GM23338 (cell line): ENCODE data around the gene FMO1. TPM values are rescaled to one million over a fixed set of nuclear protein-coding genes. Genes with fewer than 3 reads are reported as not detected.

Experiments used
- ATAC-seq: fragments of 200-7000 bp; cut with Tn5 transposase; 3 replicates; pipeline ENCODE4 v1.9.1; 2020
- DNase-seq: peaks from one replicate; pipeline ENCODE4 v3.0.0-alpha.2; 2015; ENCODE audit warnings: low spot score
- H2AFZ ChIP-seq: fragments of 200-600 bp; sonication (generic); 2 replicates; pipeline ENCODE4 v1.8.0; 2016; ENCODE audit warnings: antibody characterized with exemption, mild to moderate bottlenecking, moderate library complexity
- H3F3A ChIP-seq: fragments of 200-600 bp; sonication (generic); replicated peaks from 2 replicates; pipeline ENCODE4 v1.8.0; 2017; ENCODE audit warnings: antibody characterized with exemption, mixed run types, low read depth
- H3K27ac ChIP-seq: fragments of 200-600 bp; sonication (generic); 2 replicates; pipeline ENCODE4 v1.6.1; 2016; ENCODE audit warnings: low read depth
- H3K27me3 ChIP-seq: fragments of 200-600 bp; sonication (generic); 2 replicates; pipeline ENCODE4 v1.8.0; 2016; ENCODE audit warnings: mild to moderate bottlenecking, mixed run types, moderate library complexity; ENCODE audit not compliant: insufficient read depth
- H3K36me3 ChIP-seq: fragments of 200-600 bp; sonication (generic); 2 replicates; pipeline ENCODE4 v1.8.0; 2016; ENCODE audit warnings: mild to moderate bottlenecking; ENCODE audit not compliant: insufficient read depth
- H3K4me1 ChIP-seq: fragments of 200-600 bp; sonication (generic); 2 replicates; pipeline ENCODE4 v1.8.0; 2016; ENCODE audit warnings: mild to moderate bottlenecking, moderate library complexity; ENCODE audit not compliant: insufficient read depth
- H3K4me2 ChIP-seq: fragments of 200-600 bp; sonication (generic); 2 replicates; pipeline ENCODE4 v1.7.1; 2017; ENCODE audit warnings: mixed run types
- H3K4me3 ChIP-seq: fragments of 200-600 bp; sonication (generic); 2 replicates; pipeline ENCODE4 v1.6.1; 2016; ENCODE audit warnings: mixed run types
- H3K79me2 ChIP-seq: fragments of 200-600 bp; sonication (generic); replicated peaks from 2 replicates; pipeline ENCODE4 v1.8.0; 2017; ENCODE audit warnings: mild to moderate bottlenecking; ENCODE audit not compliant: insufficient read depth
- H3K9me2 ChIP-seq: fragments of 200-600 bp; sonication (generic); 2 replicates; pipeline ENCODE4 v1.8.0; 2017; ENCODE audit not compliant: insufficient read depth
- H4K20me1 ChIP-seq: fragments of 200-600 bp; sonication (generic); replicated peaks from 2 replicates; pipeline ENCODE4 v1.8.0; 2017; ENCODE audit warnings: mild to moderate bottlenecking; ENCODE audit not compliant: insufficient read depth
- H3K27ac Mint-ChIP-seq: 2 replicates; pipeline ENCODE4 v1.8.0; 2020; ENCODE audit warnings: inconsistent platforms, mild to moderate bottlenecking, moderate library complexity, mixed read lengths
- H3K27me3 Mint-ChIP-seq: 3 replicates; pipeline ENCODE4 v1.8.0; 2022; ENCODE audit warnings: low read depth, mild to moderate bottlenecking, moderate library complexity, mixed read lengths, inconsistent platforms; ENCODE audit not compliant: insufficient read depth, poor library complexity
- H3K36me3 Mint-ChIP-seq: 3 replicates; pipeline ENCODE4 v1.8.0; 2021; ENCODE audit warnings: low read depth, mild to moderate bottlenecking, inconsistent platforms, moderate library complexity, mixed read lengths
- H3K4me1 Mint-ChIP-seq: 3 replicates; pipeline ENCODE4 v1.8.0; 2020; ENCODE audit warnings: mild to moderate bottlenecking, inconsistent platforms, mixed read lengths
- H3K4me3 Mint-ChIP-seq: 3 replicates; pipeline ENCODE4 v1.8.0; 2021; ENCODE audit warnings: moderate library complexity, mild to moderate bottlenecking, inconsistent platforms, mixed read lengths
- H3K9me3 Mint-ChIP-seq: 3 replicates; pipeline ENCODE4 v1.8.0; 2020; ENCODE audit warnings: moderate library complexity, mild to moderate bottlenecking, inconsistent platforms, mixed read lengths
- CREB1 ChIP-seq: fragments of 250-450 bp; sonication (Bioruptor Pico); IDR thresholded peaks from 2 replicates; pipeline ENCODE4 v1.5.0; 2020; ENCODE audit warnings: low read depth, mild to moderate bottlenecking, moderate library complexity
- EZH2 ChIP-seq: fragments of 200-600 bp; sonication (generic); IDR thresholded peaks from one replicate; pipeline ENCODE4 v1.8.0; 2017; ENCODE audit warnings: antibody characterized with exemption, mild to moderate bottlenecking, low read depth; ENCODE audit not compliant: unreplicated experiment
- EZH2phosphoT487 ChIP-seq: fragments of 200-600 bp; sonication (generic); IDR thresholded peaks from one replicate; pipeline ENCODE4 v1.8.1; 2018; ENCODE audit warnings: antibody characterized with exemption; ENCODE audit not compliant: unreplicated experiment
- JUNB ChIP-seq: IDR thresholded peaks from one replicate; pipeline ENCODE4 v1.6.1; 2016; ENCODE audit warnings: antibody characterized with exemption; ENCODE audit not compliant: unreplicated experiment
- NANOG ChIP-seq: IDR thresholded peaks from 2 replicates; pipeline ENCODE4 v1.6.1; 2016; ENCODE audit warnings: antibody characterized with exemption, borderline replicate concordance
- POLR2AphosphoS5 ChIP-seq: IDR thresholded peaks from 2 replicates; pipeline ENCODE4 v1.6.1; 2016; ENCODE audit warnings: antibody characterized with exemption, low read depth
- STAT1 ChIP-seq: IDR thresholded peaks from one replicate; pipeline ENCODE4 v1.6.1; 2016; ENCODE audit warnings: antibody characterized with exemption; ENCODE audit not compliant: unreplicated experiment
- ZNF114 ChIP-seq: fragments of 250-450 bp; sonication (Bioruptor Pico); IDR thresholded peaks from 2 replicates; pipeline ENCODE4 v1.5.0; 2020; ENCODE audit warnings: mild to moderate bottlenecking, moderate library complexity
- ZNF331 ChIP-seq: fragments of 250-450 bp; sonication (Bioruptor Pico); IDR thresholded peaks from 2 replicates; pipeline ENCODE4 v1.5.0; 2020; ENCODE audit warnings: low read depth, mild to moderate bottlenecking, moderate library complexity
- polyA plus RNA-seq: library from polyadenylated mRNA; unstranded; fragments of >200 nt; fragmentation: Nextera tagmentation; extraction: Ambion mirVana; gene quantifications from 2 replicates; pipeline ENCODE4 v1.2.1, GENCODE V29; 2016
- total RNA-seq: library from RNA; depleted of rRNA; stranded (reverse); fragments of >200 nt; shearing (Covaris generic); gene quantifications from 2 replicates; pipeline ENCODE4 v1.2.3, GENCODE V29; 2014
- TF ChIP-seq, protein P1 (sequence below): IDR thresholded peaks from 2 replicates; pipeline ENCODE4 v1.6.1; 2016; ENCODE audit warnings: antibody characterized with exemption
- TF ChIP-seq, protein P2 (sequence below), 2 experiments: fragments of 200-600 bp in 1 of 2; sonication (generic) in 1 of 2; conservative IDR thresholded peaks; 2 replicates each; pipeline versions ENCODE4 v1.5.1 to v1.6.1; 2016 to 2017; ENCODE audit warnings: antibody characterized with exemption in 2 of 2, low read depth in 2 of 2, mild to moderate bottlenecking in 2 of 2, moderate library complexity in 1 of 2
- TF ChIP-seq, protein P3 (sequence below): fragments of 250-450 bp; sonication (Bioruptor Pico); IDR thresholded peaks from 2 replicates; pipeline ENCODE4 v1.5.0; 2020; ENCODE audit warnings: mild to moderate bottlenecking, moderate library complexity

Gene FMO1
- total and polyA plus RNA-seq, 2 experiments from 2014 or later = 0.19 TPM; not detected in 1

DNA sequence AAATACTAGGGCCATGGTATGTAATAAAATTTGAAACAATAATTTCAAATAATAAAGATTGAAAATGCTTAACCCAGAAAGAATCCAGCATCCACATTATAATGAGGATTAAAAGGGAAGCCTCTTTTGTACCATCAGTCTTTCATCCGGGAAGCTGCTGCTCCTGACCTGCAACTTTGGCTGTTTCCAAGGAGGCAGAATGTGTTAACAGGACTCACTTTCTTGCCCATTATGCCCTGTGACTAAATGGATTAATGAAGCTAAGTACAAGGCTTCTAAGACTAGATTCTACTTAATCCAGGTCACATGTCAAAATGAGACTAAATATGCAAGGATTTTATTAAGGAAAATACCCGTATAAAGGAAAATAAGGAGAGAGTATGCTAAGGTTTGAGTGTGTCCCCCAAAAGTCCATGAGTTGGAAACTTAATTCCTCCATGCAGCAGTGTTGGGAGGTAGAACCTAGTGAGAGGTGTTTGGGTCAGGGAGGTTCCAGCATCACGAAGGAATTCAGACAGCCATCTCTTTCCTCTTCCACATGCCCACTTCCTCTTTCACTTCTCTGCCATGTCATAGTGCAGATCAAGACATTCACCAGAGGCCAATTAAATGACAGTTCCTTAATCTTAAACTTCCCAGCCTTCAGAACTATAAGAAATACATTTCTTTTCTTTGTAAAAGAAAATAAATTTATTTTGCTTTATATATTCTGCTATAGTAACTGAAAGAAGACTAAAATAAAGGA is 35.5 kb upstream of the FMO1 start:
- no peak for DNase-seq
- Histone ChIP-seq H3K9me2 (peaks cover 15% of the 10 kb centered on the region; the same call in 1 of the 2 replicates), H3K27me3 (no peaks in the 10 kb centered on the region), H2AFZ (no peak overlapping the region), H3K27ac (no peak overlapping the region), H3K36me3 (no peaks in the 10 kb centered on the region), H3F3A (no peaks in the 10 kb centered on the region), H3K4me2 (no peak overlapping the region), H3K79me2 (no peaks in the 10 kb centered on the region), H3K4me1 (peaks cover 15% of the 10 kb centered on the region), H4K20me1 (no peaks in the 10 kb centered on the region), H3K4me3 (no peak overlapping the region)
- no peak for ATAC-seq
- no peak for TF ChIP-seq ZNF114
- TF ChIP-seq POLR2AphosphoS5 = no peak
- TF ChIP-seq, protein P1, sequence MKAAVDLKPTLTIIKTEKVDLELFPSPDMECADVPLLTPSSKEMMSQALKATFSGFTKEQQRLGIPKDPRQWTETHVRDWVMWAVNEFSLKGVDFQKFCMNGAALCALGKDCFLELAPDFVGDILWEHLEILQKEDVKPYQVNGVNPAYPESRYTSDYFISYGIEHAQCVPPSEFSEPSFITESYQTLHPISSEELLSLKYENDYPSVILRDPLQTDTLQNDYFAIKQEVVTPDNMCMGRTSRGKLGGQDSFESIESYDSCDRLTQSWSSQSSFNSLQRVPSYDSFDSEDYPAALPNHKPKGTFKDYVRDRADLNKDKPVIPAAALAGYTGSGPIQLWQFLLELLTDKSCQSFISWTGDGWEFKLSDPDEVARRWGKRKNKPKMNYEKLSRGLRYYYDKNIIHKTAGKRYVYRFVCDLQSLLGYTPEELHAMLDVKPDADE = no peak
- no peak for TF ChIP-seq CREB1 (CRISPR knock-in tag)
- TF ChIP-seq, protein P2, sequence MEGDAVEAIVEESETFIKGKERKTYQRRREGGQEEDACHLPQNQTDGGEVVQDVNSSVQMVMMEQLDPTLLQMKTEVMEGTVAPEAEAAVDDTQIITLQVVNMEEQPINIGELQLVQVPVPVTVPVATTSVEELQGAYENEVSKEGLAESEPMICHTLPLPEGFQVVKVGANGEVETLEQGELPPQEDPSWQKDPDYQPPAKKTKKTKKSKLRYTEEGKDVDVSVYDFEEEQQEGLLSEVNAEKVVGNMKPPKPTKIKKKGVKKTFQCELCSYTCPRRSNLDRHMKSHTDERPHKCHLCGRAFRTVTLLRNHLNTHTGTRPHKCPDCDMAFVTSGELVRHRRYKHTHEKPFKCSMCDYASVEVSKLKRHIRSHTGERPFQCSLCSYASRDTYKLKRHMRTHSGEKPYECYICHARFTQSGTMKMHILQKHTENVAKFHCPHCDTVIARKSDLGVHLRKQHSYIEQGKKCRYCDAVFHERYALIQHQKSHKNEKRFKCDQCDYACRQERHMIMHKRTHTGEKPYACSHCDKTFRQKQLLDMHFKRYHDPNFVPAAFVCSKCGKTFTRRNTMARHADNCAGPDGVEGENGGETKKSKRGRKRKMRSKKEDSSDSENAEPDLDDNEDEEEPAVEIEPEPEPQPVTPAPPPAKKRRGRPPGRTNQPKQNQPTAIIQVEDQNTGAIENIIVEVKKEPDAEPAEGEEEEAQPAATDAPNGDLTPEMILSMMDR (conservative IDR thresholded peaks at IDR 0.05; ENCODE audit: low read depth in 2 of 2) = no peak
- no peak for TF ChIP-seq JUNB
- TF ChIP-seq STAT1 = no peak
- TF ChIP-seq NANOG = no peak
- no peak for TF ChIP-seq ZNF331
- no peak for TF ChIP-seq EZH2
- TF ChIP-seq EZH2phosphoT487 = no peak
- TF ChIP-seq, protein P3, sequence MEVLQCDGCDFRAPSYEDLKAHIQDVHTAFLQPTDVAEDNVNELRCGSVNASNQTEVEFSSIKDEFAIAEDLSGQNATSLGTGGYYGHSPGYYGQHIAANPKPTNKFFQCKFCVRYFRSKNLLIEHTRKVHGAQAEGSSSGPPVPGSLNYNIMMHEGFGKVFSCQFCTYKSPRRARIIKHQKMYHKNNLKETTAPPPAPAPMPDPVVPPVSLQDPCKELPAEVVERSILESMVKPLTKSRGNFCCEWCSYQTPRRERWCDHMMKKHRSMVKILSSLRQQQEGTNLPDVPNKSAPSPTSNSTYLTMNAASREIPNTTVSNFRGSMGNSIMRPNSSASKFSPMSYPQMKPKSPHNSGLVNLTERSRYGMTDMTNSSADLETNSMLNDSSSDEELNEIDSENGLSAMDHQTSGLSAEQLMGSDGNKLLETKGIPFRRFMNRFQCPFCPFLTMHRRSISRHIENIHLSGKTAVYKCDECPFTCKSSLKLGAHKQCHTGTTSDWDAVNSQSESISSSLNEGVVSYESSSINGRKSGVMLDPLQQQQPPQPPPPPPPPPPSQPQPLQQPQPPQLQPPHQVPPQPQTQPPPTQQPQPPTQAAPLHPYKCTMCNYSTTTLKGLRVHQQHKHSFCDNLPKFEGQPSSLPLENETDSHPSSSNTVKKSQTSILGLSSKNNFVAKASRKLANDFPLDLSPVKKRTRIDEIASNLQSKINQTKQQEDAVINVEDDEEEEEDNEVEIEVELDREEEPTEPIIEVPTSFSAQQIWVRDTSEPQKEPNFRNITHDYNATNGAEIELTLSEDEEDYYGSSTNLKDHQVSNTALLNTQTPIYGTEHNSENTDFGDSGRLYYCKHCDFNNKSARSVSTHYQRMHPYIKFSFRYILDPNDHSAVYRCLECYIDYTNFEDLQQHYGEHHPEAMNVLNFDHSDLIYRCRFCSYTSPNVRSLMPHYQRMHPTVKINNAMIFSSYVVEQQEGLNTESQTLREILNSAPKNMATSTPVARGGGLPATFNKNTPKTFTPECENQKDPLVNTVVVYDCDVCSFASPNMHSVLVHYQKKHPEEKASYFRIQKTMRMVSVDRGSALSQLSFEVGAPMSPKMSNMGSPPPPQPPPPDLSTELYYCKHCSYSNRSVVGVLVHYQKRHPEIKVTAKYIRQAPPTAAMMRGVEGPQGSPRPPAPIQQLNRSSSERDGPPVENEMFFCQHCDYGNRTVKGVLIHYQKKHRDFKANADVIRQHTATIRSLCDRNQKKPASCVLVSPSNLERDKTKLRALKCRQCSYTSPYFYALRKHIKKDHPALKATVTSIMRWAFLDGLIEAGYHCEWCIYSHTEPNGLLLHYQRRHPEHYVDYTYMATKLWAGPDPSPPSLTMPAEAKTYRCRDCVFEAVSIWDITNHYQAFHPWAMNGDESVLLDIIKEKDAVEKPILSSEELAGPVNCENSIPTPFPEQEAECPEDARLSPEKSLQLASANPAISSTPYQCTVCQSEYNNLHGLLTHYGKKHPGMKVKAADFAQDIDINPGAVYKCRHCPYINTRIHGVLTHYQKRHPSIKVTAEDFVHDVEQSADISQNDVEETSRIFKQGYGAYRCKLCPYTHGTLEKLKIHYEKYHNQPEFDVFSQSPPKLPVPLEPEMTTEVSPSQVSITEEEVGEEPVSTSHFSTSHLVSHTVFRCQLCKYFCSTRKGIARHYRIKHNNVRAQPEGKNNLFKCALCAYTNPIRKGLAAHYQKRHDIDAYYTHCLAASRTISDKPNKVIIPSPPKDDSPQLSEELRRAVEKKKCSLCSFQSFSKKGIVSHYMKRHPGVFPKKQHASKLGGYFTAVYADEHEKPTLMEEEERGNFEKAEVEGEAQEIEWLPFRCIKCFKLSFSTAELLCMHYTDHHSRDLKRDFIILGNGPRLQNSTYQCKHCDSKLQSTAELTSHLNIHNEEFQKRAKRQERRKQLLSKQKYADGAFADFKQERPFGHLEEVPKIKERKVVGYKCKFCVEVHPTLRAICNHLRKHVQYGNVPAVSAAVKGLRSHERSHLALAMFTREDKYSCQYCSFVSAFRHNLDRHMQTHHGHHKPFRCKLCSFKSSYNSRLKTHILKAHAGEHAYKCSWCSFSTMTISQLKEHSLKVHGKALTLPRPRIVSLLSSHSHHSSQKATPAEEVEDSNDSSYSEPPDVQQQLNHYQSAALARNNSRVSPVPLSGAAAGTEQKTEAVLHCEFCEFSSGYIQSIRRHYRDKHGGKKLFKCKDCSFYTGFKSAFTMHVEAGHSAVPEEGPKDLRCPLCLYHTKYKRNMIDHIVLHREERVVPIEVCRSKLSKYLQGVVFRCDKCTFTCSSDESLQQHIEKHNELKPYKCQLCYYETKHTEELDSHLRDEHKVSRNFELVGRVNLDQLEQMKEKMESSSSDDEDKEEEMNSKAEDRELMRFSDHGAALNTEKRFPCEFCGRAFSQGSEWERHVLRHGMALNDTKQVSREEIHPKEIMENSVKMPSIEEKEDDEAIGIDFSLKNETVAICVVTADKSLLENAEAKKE (CRISPR knock-in tag) = no peak
- Mint-ChIP-seq H3K27ac (no peak overlapping the region), H3K4me1 (peaks cover 21% of the 10 kb centered on the region), H3K4me3 (no peak overlapping the region), H3K36me3 (peaks cover 7% of the 10 kb centered on the region; the same call in 1 of the 3 replicates), H3K27me3 (no peaks in the 10 kb centered on the region), H3K9me3 (peaks cover 7% of the 10 kb centered on the region)
